GM23338 (cell line): ENCODE data around the gene SFRP5. TPM values are rescaled to one million over a fixed set of nuclear protein-coding genes. Genes with fewer than 3 reads are reported as not detected.

Source experiments
- ATAC-seq: fragments of 200-7000 bp; cut with Tn5 transposase; 3 replicates; pipeline ENCODE4 v1.9.1; 2020
- DNase-seq: peaks from one replicate; pipeline ENCODE4 v3.0.0-alpha.2; 2015; ENCODE audit warnings: low spot score
- H2AFZ ChIP-seq: fragments of 200-600 bp; sonication (generic); 2 replicates; pipeline ENCODE4 v1.8.0; 2016; ENCODE audit warnings: antibody characterized with exemption, mild to moderate bottlenecking, moderate library complexity
- H3F3A ChIP-seq: fragments of 200-600 bp; sonication (generic); replicated peaks from 2 replicates; pipeline ENCODE4 v1.8.0; 2017; ENCODE audit warnings: antibody characterized with exemption, mixed run types, low read depth
- H3K27ac ChIP-seq: fragments of 200-600 bp; sonication (generic); 2 replicates; pipeline ENCODE4 v1.6.1; 2016; ENCODE audit warnings: low read depth
- H3K27me3 ChIP-seq: fragments of 200-600 bp; sonication (generic); 2 replicates; pipeline ENCODE4 v1.8.0; 2016; ENCODE audit warnings: mild to moderate bottlenecking, mixed run types, moderate library complexity; ENCODE audit not compliant: insufficient read depth
- H3K36me3 ChIP-seq: fragments of 200-600 bp; sonication (generic); 2 replicates; pipeline ENCODE4 v1.8.0; 2016; ENCODE audit warnings: mild to moderate bottlenecking; ENCODE audit not compliant: insufficient read depth
- H3K4me1 ChIP-seq: fragments of 200-600 bp; sonication (generic); 2 replicates; pipeline ENCODE4 v1.8.0; 2016; ENCODE audit warnings: mild to moderate bottlenecking, moderate library complexity; ENCODE audit not compliant: insufficient read depth
- H3K4me2 ChIP-seq: fragments of 200-600 bp; sonication (generic); 2 replicates; pipeline ENCODE4 v1.7.1; 2017; ENCODE audit warnings: mixed run types
- H3K4me3 ChIP-seq: fragments of 200-600 bp; sonication (generic); 2 replicates; pipeline ENCODE4 v1.6.1; 2016; ENCODE audit warnings: mixed run types
- H3K79me2 ChIP-seq: fragments of 200-600 bp; sonication (generic); replicated peaks from 2 replicates; pipeline ENCODE4 v1.8.0; 2017; ENCODE audit warnings: mild to moderate bottlenecking; ENCODE audit not compliant: insufficient read depth
- H3K9me2 ChIP-seq: fragments of 200-600 bp; sonication (generic); 2 replicates; pipeline ENCODE4 v1.8.0; 2017; ENCODE audit not compliant: insufficient read depth
- H4K20me1 ChIP-seq: fragments of 200-600 bp; sonication (generic); replicated peaks from 2 replicates; pipeline ENCODE4 v1.8.0; 2017; ENCODE audit warnings: mild to moderate bottlenecking; ENCODE audit not compliant: insufficient read depth
- H3K27ac Mint-ChIP-seq: 2 replicates; pipeline ENCODE4 v1.8.0; 2020; ENCODE audit warnings: inconsistent platforms, mild to moderate bottlenecking, moderate library complexity, mixed read lengths
- H3K27me3 Mint-ChIP-seq: 3 replicates; pipeline ENCODE4 v1.8.0; 2022; ENCODE audit warnings: low read depth, mild to moderate bottlenecking, moderate library complexity, mixed read lengths, inconsistent platforms; ENCODE audit not compliant: insufficient read depth, poor library complexity
- H3K36me3 Mint-ChIP-seq: 3 replicates; pipeline ENCODE4 v1.8.0; 2021; ENCODE audit warnings: low read depth, mild to moderate bottlenecking, inconsistent platforms, moderate library complexity, mixed read lengths
- H3K4me1 Mint-ChIP-seq: 3 replicates; pipeline ENCODE4 v1.8.0; 2020; ENCODE audit warnings: mild to moderate bottlenecking, inconsistent platforms, mixed read lengths
- H3K4me3 Mint-ChIP-seq: 3 replicates; pipeline ENCODE4 v1.8.0; 2021; ENCODE audit warnings: moderate library complexity, mild to moderate bottlenecking, inconsistent platforms, mixed read lengths
- H3K9me3 Mint-ChIP-seq: 3 replicates; pipeline ENCODE4 v1.8.0; 2020; ENCODE audit warnings: moderate library complexity, mild to moderate bottlenecking, inconsistent platforms, mixed read lengths
- CREB1 ChIP-seq: fragments of 250-450 bp; sonication (Bioruptor Pico); IDR thresholded peaks from 2 replicates; pipeline ENCODE4 v1.5.0; 2020; ENCODE audit warnings: low read depth, mild to moderate bottlenecking, moderate library complexity
- CTCF ChIP-seq, 2 experiments: fragments of 200-600 bp in 1 of 2; sonication (generic) in 1 of 2; conservative IDR thresholded peaks; 2 replicates each; pipeline versions ENCODE4 v1.5.1 to v1.6.1; 2016 to 2017; ENCODE audit warnings: antibody characterized with exemption in 2 of 2, low read depth in 2 of 2, mild to moderate bottlenecking in 2 of 2, moderate library complexity in 1 of 2
- ETS1 ChIP-seq: IDR thresholded peaks from 2 replicates; pipeline ENCODE4 v1.6.1; 2016; ENCODE audit warnings: antibody characterized with exemption
- EZH2 ChIP-seq: fragments of 200-600 bp; sonication (generic); IDR thresholded peaks from one replicate; pipeline ENCODE4 v1.8.0; 2017; ENCODE audit warnings: antibody characterized with exemption, mild to moderate bottlenecking, low read depth; ENCODE audit not compliant: unreplicated experiment
- EZH2phosphoT487 ChIP-seq: fragments of 200-600 bp; sonication (generic); IDR thresholded peaks from one replicate; pipeline ENCODE4 v1.8.1; 2018; ENCODE audit warnings: antibody characterized with exemption; ENCODE audit not compliant: unreplicated experiment
- JUNB ChIP-seq: IDR thresholded peaks from one replicate; pipeline ENCODE4 v1.6.1; 2016; ENCODE audit warnings: antibody characterized with exemption; ENCODE audit not compliant: unreplicated experiment
- NANOG ChIP-seq: IDR thresholded peaks from 2 replicates; pipeline ENCODE4 v1.6.1; 2016; ENCODE audit warnings: antibody characterized with exemption, borderline replicate concordance
- POLR2AphosphoS5 ChIP-seq: IDR thresholded peaks from 2 replicates; pipeline ENCODE4 v1.6.1; 2016; ENCODE audit warnings: antibody characterized with exemption, low read depth
- REST ChIP-seq: IDR thresholded peaks from one replicate; pipeline ENCODE4 v1.6.1; 2018; ENCODE audit warnings: antibody characterized with exemption; ENCODE audit not compliant: unreplicated experiment
- STAT1 ChIP-seq: IDR thresholded peaks from one replicate; pipeline ENCODE4 v1.6.1; 2016; ENCODE audit warnings: antibody characterized with exemption; ENCODE audit not compliant: unreplicated experiment
- ZNF114 ChIP-seq: fragments of 250-450 bp; sonication (Bioruptor Pico); IDR thresholded peaks from 2 replicates; pipeline ENCODE4 v1.5.0; 2020; ENCODE audit warnings: mild to moderate bottlenecking, moderate library complexity
- ZNF331 ChIP-seq: fragments of 250-450 bp; sonication (Bioruptor Pico); IDR thresholded peaks from 2 replicates; pipeline ENCODE4 v1.5.0; 2020; ENCODE audit warnings: low read depth, mild to moderate bottlenecking, moderate library complexity
- ZNF462 ChIP-seq: fragments of 250-450 bp; sonication (Bioruptor Pico); IDR thresholded peaks from 2 replicates; pipeline ENCODE4 v1.5.0; 2020; ENCODE audit warnings: mild to moderate bottlenecking, moderate library complexity
- polyA plus RNA-seq: library from polyadenylated mRNA; unstranded; fragments of >200 nt; fragmentation: Nextera tagmentation; extraction: Ambion mirVana; gene quantifications from 2 replicates; pipeline ENCODE4 v1.2.1, GENCODE V29; 2016
- total RNA-seq: library from RNA; depleted of rRNA; stranded (reverse); fragments of >200 nt; shearing (Covaris generic); gene quantifications from 2 replicates; pipeline ENCODE4 v1.2.3, GENCODE V29; 2014

Gene SFRP5
- total and polyA plus RNA-seq, 2 experiments from 2014 or later, result 2.4 to 3.5 TPM

GRCh38 chr10:97757471-97757870, 14.3 kb downstream of the SFRP5 start:
- no peaks in the 10 kb centered on the region for H3K9me2 ChIP-seq
- no peak for TF ChIP-seq ZNF114 (CRISPR knock-in tag)
- no peak for TF ChIP-seq REST
- TF ChIP-seq ETS1, result no peak
- no peak for TF ChIP-seq POLR2AphosphoS5
- no peak for TF ChIP-seq JUNB
- TF ChIP-seq NANOG, result no peak
- TF ChIP-seq EZH2, result no peak
- no peak for TF ChIP-seq ZNF331 (CRISPR knock-in tag)
- TF ChIP-seq CTCF (conservative IDR thresholded peaks at IDR 0.05; ENCODE audit: low read depth in 2 of 2), result no peak
- TF ChIP-seq STAT1, result no peak
- no peak for TF ChIP-seq ZNF462 (CRISPR knock-in tag)
- no peak for TF ChIP-seq CREB1 (CRISPR knock-in tag)
- no peak for TF ChIP-seq EZH2phosphoT487

More at GRCh38 chr10:97757471-97757870, 14.3 kb downstream of the SFRP5 start:
- Histone ChIP-seq H3K4me3 (no peak overlapping the region), H3K36me3 (peaks cover 17% of the 10 kb centered on the region; the same call in 1 of the 2 replicates), H3K79me2 (no peaks in the 10 kb centered on the region), H3K27ac (no peak overlapping the region), H3K27me3 (no peaks in the 10 kb centered on the region), H4K20me1 (no peaks in the 10 kb centered on the region; the same call in 1 of the 2 replicates), H3K4me2 (no peak overlapping the region), H3F3A (no peaks in the 10 kb centered on the region), H2AFZ (no peak overlapping the region), H3K4me1 (peaks cover 2% of the 10 kb centered on the region; the same call in 1 of the 2 replicates)
- H3K4me1 Mint-ChIP-seq, result peaks cover 10% of the 10 kb centered on the region
- ATAC-seq (no peak), DNase-seq (no peak)
- H3K36me3 Mint-ChIP-seq, result peaks cover 68% of the 10 kb centered on the region
- H3K27me3 Mint-ChIP-seq, result peaks cover 19% of the 10 kb centered on the region
- no peak overlapping the region for H3K4me3 Mint-ChIP-seq
- H3K9me3 Mint-ChIP-seq, result no peaks in the 10 kb centered on the region
- no peak overlapping the region for H3K27ac Mint-ChIP-seq
